HG03342 (cell line): ENCODE data around the gene ECT2.
"Not testable (repeated sequence)": the region's sequence is repeated elsewhere in the genome, so short reads cannot be mapped to it uniquely, and the experiment has no call there.

Source experiments
- ATAC-seq: cut with Tn5 transposase; IDR thresholded peaks from one replicate; pipeline ENCODE4 v1.9.1; 2021; ENCODE audit warnings: mild to moderate bottlenecking, moderate library complexity; ENCODE audit not compliant: unreplicated experiment

ECT2 gene

GRCh38 chr3:172804323-172804722 lies 53.8 kb downstream of the ECT2 start:
- ATAC-seq: no peak

- peak; percentile 44 for ATAC-seq
Measured at GRCh38 chr3:172808969-172809546, 58.5 kb downstream of the ECT2 start.

GRCh38 chr3:172811099-172811498 lies 60.6 kb downstream of the ECT2 start:
- no peak for ATAC-seq

- no peak for ATAC-seq
Measured at GRCh38 chr3:172813462-172813861, 62.9 kb downstream of the ECT2 start.

- no peak for ATAC-seq
Measured at GRCh38 chr3:172814738-172815137, 64.2 kb downstream of the ECT2 start.

GRCh38 chr3:172815857-172816256 lies 65.3 kb downstream of the ECT2 start:
- no peak for ATAC-seq

GRCh38 chr3:172816281-172816680 lies 65.8 kb downstream of the ECT2 start:
- no peak for ATAC-seq

- ATAC-seq: no peak
Measured at GRCh38 chr3:172816968-172817367, 66.4 kb downstream of the ECT2 start.

GRCh38 chr3:172820492-172820891 lies 70.0 kb downstream of the ECT2 start:
- no peak for ATAC-seq

GRCh38 chr3:172824229-172824628 lies 73.7 kb downstream of the ECT2 start:
- no peak for ATAC-seq

GRCh38 chr3:172827231-172827630 lies 76.7 kb downstream of the ECT2 start:
- ATAC-seq: not testable (repeated sequence)

GRCh38 chr3:172832983-172833382 lies 82.5 kb downstream of the ECT2 start:
- no peak for ATAC-seq

GRCh38 chr3:172836390-172836997 lies 86.0 kb downstream of the ECT2 start:
- peak; percentile 74 for ATAC-seq

GRCh38 chr3:172839679-172840078 lies 89.2 kb downstream of the ECT2 start:
- ATAC-seq: no peak

GRCh38 chr3:172840463-172840862 lies 89.9 kb downstream of the ECT2 start:
- ATAC-seq: no peak

- no peak for ATAC-seq
Measured at GRCh38 chr3:172840913-172841312, 90.4 kb downstream of the ECT2 start.

GRCh38 chr3:172844428-172844827 lies 93.9 kb downstream of the ECT2 start:
- no peak for ATAC-seq

- peak; percentile 61 for ATAC-seq
Measured at GRCh38 chr3:172846103-172846561, 95.6 kb downstream of the ECT2 start.

GRCh38 chr3:172846706-172847105 lies 96.2 kb downstream of the ECT2 start:
- no peak for ATAC-seq

GRCh38 chr3:172847292-172847691 lies 96.8 kb downstream of the ECT2 start:
- ATAC-seq: no peak

- no peak for ATAC-seq
Measured at GRCh38 chr3:172848910-172849309, 98.4 kb downstream of the ECT2 start.

- ATAC-seq: no peak
Measured at GRCh38 chr3:172853005-172853404, 102.5 kb downstream of the ECT2 start.
